ENCODE results near the gene GAB3.

GRCh38 chrX:154791467-154791866, 40.6 kb upstream of the GAB3 start:
- TF ChIP-seq CTCF (optimal IDR thresholded peaks at IDR 0.05 in 1 of 3, IDR thresholded peaks at IDR 0.05 in 1 of 3, conservative IDR thresholded peaks at IDR 0.05 in 1 of 3; ENCODE audit: extremely low read depth in 1 of 3, insufficient read depth in 2 of 3, low read length in 3 of 3) (no peak), EZH2 (IDR thresholded peaks at IDR 0.05; ENCODE audit: low read length) (no peak)

All from keratinocyte (primary cell).